ENCODE data around the gene MAGEF1.
A peak's percentile ranks its signal among the peaks of the same experiment; 100 is the strongest.

MAGEF1 gene

DNA sequence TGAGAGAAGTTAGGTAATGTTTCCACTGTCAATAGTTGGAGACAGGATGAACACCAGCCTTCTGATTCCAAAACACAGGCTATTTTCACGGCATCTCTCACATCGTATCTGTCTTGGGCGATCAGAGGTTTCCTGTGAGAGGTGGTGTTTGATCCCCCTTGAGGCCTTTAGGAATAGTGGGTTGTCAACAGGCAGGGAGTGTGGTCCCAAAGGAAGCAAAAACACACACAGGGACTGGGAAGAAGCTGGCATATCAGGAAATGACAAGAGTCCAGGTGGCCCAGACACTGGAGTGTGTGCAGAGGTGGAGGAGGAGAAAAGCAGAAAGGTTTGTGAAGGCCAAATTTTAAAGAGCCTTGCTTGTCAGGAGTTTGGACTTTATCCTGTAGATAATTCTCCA lies 6.6 kb upstream of the MAGEF1 start:
- no peak overlapping the region for H3K27ac ChIP-seq
- ChIA-PET POLR2A (ENCODE audit: low non-redundant PET) (interaction anchor here (0.5 kb wide), 1 partner anchor 154 kb away, joined by 13 read pairs; no protein-coding TSS in a partner anchor), CTCF (no interaction called here)
- DNase-seq (ENCODE audit: low spot score) = no peak
- TF ChIP-seq, protein P1, sequence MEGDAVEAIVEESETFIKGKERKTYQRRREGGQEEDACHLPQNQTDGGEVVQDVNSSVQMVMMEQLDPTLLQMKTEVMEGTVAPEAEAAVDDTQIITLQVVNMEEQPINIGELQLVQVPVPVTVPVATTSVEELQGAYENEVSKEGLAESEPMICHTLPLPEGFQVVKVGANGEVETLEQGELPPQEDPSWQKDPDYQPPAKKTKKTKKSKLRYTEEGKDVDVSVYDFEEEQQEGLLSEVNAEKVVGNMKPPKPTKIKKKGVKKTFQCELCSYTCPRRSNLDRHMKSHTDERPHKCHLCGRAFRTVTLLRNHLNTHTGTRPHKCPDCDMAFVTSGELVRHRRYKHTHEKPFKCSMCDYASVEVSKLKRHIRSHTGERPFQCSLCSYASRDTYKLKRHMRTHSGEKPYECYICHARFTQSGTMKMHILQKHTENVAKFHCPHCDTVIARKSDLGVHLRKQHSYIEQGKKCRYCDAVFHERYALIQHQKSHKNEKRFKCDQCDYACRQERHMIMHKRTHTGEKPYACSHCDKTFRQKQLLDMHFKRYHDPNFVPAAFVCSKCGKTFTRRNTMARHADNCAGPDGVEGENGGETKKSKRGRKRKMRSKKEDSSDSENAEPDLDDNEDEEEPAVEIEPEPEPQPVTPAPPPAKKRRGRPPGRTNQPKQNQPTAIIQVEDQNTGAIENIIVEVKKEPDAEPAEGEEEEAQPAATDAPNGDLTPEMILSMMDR (conservative IDR thresholded peaks at IDR 0.05; ENCODE audit: low read depth) = no peak

DNA sequence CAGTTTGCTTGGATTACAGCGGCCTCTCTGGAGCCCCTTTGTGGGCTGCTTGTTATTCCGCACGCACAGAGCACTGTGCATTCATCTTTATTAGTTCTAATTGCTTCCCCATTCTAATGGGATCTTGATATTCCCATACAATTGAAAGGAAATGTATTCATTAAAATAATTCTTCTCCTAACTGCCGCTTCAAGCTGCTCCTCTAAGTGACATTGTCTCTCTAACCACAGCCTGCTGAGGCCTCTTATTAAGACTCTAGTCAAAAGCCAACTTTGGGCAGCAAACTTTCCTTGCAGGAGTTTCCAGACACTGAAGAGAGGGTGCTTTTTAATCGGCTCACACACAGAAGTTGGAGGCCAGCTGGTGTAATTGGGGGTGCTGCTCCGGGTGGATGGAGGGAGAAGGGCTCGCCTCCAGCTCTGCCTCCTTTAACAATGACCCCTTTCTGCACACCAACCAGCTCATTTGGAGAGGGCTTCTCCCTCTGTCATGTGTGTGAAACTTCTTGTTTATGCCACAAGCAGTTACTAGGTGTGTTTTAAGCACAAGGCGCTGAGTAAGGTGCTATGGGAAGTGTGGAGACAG lies 5.6 kb upstream of the MAGEF1 start:
- ChIA-PET POLR2A (ENCODE audit: low non-redundant PET) (interaction anchor here (0.5 kb wide), 1 partner anchor 845 kb away, joined by 4 read pairs; no protein-coding TSS in a partner anchor), CTCF (interaction anchor here (0.5 kb wide), 1 partner anchor 85 kb away, joined by 3 read pairs; no protein-coding TSS in a partner anchor)
- H3K27ac ChIP-seq = peak overlapping the region; percentile 64
- DNase-seq (ENCODE audit: low spot score) = no peak
- TF ChIP-seq, protein P1 (conservative IDR thresholded peaks at IDR 0.05; ENCODE audit: low read depth) = no peak

DNA sequence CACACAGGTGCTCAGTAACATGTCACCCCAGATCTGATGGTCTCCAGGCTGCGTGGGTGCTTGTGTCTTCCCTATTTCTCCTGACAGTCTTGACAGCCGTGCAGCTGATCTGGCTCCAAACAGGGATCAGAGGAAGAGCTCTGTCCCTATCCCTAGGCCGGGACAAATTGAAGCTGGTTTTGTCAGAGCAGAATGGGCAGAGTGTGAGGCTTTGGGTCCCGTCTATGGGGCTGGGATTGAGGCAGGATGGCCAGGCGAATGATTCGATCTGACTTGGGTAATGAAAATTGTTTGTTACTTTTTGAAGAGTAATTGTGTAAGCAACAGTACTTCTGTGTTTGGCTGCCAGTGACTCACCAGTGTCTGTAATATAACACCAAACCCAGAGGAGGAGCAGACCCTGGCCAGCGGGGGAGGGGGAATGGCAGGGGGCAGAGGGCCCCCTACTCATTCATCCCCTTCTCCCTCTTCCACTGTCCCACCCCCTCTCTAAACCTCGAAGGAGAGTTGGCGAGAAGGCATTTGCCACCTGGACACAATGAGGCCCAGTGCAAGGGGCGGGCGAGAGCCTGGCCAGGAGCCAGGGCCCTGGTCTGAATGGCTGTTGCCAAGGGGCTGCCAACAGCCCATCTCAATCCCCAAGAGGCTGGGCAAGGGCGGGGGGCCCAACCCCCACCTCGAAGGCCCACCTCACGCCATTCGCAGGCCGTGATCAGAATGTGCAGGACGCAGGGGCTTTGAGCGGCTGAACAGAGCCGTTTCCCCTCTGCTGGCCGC lies 4.9 kb upstream of the MAGEF1 start:
- POLR2A ChIA-PET (ENCODE audit: low non-redundant PET) = interaction anchor here (0.5 to 0.8 kb wide), 2 partner anchors 126 to 846 kb away, joined by 3 to 4 read pairs; no protein-coding TSS in a partner anchor
- CTCF ChIA-PET = interaction anchor here (0.5 kb wide), 1 partner anchor 86 kb away, joined by 3 read pairs; no protein-coding TSS in a partner anchor
- TF ChIP-seq, protein P1 (conservative IDR thresholded peaks at IDR 0.05; ENCODE audit: low read depth) = no peak
- peak; percentile 58 for DNase-seq (ENCODE audit: low spot score)
- peak overlapping the region; percentile 64 for H3K27ac ChIP-seq

DNA sequence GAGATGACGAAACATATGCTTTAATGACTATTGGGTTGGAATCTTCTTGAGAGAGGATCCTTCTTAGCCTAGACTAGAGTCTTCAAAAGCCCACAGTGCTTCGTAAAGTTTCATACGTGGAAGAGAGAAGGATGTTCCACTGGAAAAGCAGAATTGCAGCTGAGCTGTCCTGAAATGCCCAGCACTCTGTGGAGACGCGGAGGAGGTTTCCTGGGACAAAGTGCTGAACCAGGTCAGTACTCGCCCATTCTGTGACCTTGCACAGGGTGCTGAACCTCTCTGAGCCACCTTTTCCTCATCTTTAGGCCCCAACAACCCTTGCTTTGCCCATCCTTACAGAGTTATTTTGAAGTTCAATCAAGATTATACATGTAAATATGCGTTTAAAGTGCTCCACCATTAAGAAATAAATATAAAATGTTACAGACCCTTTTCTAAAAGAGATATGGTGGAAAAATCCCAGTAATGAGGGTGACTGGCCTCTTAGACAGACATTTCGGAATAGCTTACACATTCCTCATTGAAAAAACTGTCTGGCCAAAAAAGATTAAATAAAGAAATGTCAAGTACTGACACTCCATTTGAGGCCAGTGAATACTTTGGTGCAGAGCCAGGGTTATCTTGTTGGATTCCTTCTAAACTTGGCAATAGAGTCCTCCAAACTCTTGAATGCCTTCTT lies 4.2 kb upstream of the MAGEF1 start:
- CTCF ChIA-PET = interaction anchor here (0.7 kb wide), 1 partner anchor 11 kb away, joined by 4 read pairs; no protein-coding TSS in a partner anchor

GRCh38 chr3:184713521-184713920 lies 1.7 kb upstream of the MAGEF1 start:
- no peak overlapping the region for H3K27ac ChIP-seq
- no peak for DNase-seq (ENCODE audit: low spot score)
- TF ChIP-seq, protein P1 (conservative IDR thresholded peaks at IDR 0.05; ENCODE audit: low read depth) = no peak
- CTCF ChIA-PET = no interaction called here
- POLR2A ChIA-PET (ENCODE audit: low non-redundant PET) = no interaction called here

More for the DNA sequence above, 4.2 kb upstream of the MAGEF1 start:
- no peak for DNase-seq (ENCODE audit: low spot score)
- peak overlapping the region; percentile 64 for H3K27ac ChIP-seq
- TF ChIP-seq, protein P1 (conservative IDR thresholded peaks at IDR 0.05; ENCODE audit: low read depth) = no peak
- POLR2A ChIA-PET (ENCODE audit: low non-redundant PET) = interaction anchor here (0.8 kb wide), 1 partner anchor 125 kb away, joined by 3 read pairs; no protein-coding TSS in a partner anchor

- CTCF ChIA-PET = no interaction called here
- TF ChIP-seq, protein P1 (conservative IDR thresholded peaks at IDR 0.05; ENCODE audit: low read depth) = no peak
- peak; percentile 28 for DNase-seq (ENCODE audit: low spot score)
- no peak overlapping the region for H3K27ac ChIP-seq
- POLR2A ChIA-PET (ENCODE audit: low non-redundant PET) = interaction anchor here (1.0 kb wide), 1 partner anchor 152 kb away, joined by 3 read pairs; the partner anchor contains the start of gene EPHB3
These were observed 1.1 kb upstream of the MAGEF1 start for GRCh38 chr3:184713040-184713355.
